ENCODE data around the gene USP4. TPM values are rescaled to one million over a fixed set of nuclear protein-coding genes. Genes with fewer than 3 reads are reported as not detected.
A peak's percentile ranks its signal among the peaks of the same experiment; 100 is the strongest.

Gene USP4
- total and polyA plus RNA-seq, 12 donors: 14.2 to 71.0 (median 41.2) TPM

DNA sequence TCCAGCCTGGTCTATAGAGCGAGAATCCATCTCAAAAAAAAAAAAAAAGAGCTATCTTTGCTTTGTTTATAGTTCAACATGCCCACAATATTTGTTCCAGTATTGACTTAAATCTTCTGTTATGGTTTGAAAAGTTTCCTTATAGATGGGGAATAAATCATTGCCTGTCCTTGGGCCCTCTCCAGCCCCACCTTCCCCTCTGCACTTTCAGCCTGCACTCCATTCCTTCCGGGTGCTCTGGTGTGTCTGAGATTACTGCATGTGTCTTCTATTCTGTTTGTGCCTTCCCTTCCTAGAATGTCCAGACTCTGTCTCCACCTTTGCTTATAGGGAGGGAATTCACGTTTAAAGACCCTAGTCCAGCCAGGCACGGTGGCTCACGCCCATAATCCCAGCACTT is 43.5 kb upstream of the USP4 start:
- Histone ChIP-seq H3K4me3 (no peak overlapping the region), H3K4me1 (replicated peaks in 1 of 2) (peaks cover 4 to 49% of the 10 kb centered on the region in 2 donors), H3K27ac (peak overlapping the region in 1 of 5 donors; percentile 7), H3K27me3 (no peaks in the 10 kb centered on the region), H3K36me3 (replicated peaks in 1 of 2) (no peaks in the 10 kb centered on the region), H3K9me3 (replicated peaks in 1 of 3) (no peaks in the 10 kb centered on the region)
- WGBS, 4 donors: 56 to 58% (median 57%) methylated on average over 5 of the region's 5 CpGs
- intact Hi-C loops (cut with DNase I): no loop called here
- no peak for DNase-seq
- TF ChIP-seq, protein P1, sequence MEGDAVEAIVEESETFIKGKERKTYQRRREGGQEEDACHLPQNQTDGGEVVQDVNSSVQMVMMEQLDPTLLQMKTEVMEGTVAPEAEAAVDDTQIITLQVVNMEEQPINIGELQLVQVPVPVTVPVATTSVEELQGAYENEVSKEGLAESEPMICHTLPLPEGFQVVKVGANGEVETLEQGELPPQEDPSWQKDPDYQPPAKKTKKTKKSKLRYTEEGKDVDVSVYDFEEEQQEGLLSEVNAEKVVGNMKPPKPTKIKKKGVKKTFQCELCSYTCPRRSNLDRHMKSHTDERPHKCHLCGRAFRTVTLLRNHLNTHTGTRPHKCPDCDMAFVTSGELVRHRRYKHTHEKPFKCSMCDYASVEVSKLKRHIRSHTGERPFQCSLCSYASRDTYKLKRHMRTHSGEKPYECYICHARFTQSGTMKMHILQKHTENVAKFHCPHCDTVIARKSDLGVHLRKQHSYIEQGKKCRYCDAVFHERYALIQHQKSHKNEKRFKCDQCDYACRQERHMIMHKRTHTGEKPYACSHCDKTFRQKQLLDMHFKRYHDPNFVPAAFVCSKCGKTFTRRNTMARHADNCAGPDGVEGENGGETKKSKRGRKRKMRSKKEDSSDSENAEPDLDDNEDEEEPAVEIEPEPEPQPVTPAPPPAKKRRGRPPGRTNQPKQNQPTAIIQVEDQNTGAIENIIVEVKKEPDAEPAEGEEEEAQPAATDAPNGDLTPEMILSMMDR (IDR thresholded peaks at IDR 0.05): no peak
- no peak for TF ChIP-seq POLR2A (IDR thresholded peaks at IDR 0.05)

DNA sequence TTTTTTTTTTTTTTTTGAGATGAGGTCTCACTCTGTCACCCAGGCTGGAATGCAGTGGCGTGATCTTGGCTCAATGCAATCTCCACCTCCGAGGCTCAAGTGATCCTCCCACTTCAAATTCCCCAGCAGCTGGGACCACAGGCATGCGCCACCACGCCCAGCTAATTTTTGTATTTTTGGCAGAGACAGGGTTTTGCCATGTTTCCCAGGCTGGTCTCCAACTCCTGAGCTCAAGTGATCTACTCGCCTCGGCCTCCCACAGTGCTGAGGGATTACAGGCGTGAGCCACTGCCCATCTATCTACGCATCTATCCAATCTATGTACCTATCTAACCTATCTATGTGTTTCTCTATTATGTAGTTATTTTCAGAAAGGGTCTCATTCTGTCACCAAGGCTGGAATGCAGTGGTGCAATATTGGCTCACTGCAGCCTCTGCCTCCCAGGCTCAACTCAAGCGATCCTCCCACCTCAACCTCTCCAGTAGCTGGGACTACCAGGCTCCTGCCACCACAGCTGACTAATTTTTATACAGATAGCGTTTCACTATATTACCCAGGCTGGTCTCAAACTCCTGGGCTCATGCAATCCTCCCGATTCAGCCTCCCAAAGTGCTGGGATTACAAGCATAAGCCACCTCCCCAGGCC is 38.5 kb upstream of the USP4 start:
- intact Hi-C loops (cut with DNase I): no loop called here

DNA sequence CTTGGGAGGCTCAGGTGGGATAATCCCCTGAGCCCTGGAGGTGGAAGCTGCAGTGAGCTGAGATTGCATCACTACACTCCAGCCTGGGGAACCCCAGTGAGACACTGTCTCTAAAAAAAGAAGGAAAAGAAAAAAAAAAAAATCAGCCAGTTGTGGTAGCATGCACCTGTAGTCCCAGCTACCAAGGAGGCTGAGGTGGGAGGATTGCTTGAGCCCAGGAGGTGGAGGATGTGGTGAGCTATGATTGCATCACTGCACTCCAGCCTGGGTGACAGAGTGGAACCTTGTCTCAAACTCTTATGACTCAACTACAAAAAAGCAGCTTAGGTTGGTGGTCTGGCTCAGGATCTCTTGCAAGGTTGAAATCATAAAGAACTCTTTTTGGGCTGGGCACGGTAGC is 37.6 kb upstream of the USP4 start:
- Histone ChIP-seq H3K27me3 (no peaks in the 10 kb centered on the region), H3K9me3 (replicated peaks in 1 of 3) (no peaks in the 10 kb centered on the region), H3K4me3 (no peak overlapping the region), H3K36me3 (replicated peaks in 1 of 2) (peaks cover 0 to 30% of the 10 kb centered on the region in 2 donors), H3K27ac (peak overlapping the region in 1 of 5 donors; percentile 27), H3K4me1 (replicated peaks in 1 of 2) (peaks cover 0 to 22% of the 10 kb centered on the region in 2 donors)
- no peak for TF ChIP-seq POLR2A (IDR thresholded peaks at IDR 0.05)
- TF ChIP-seq, protein P1 (IDR thresholded peaks at IDR 0.05): no peak
- intact Hi-C loops (cut with DNase I): no loop called here
- 85 to 100% (median 88%) methylated on average over 1 of the region's 1 CpG for WGBS, 4 donors
- DNase-seq: no peak

More for the DNA sequence above, 38.5 kb upstream of the USP4 start:
- WGBS, 4 donors: 81 to 85% (median 82%) methylated on average over 11 of the region's 11 CpGs
- Histone ChIP-seq H3K4me1 (replicated peaks in 1 of 2) (peaks cover 0 to 23% of the 10 kb centered on the region in 2 donors), H3K27ac (no peak overlapping the region), H3K9me3 (replicated peaks in 1 of 3) (no peaks in the 10 kb centered on the region), H3K27me3 (no peaks in the 10 kb centered on the region), H3K4me3 (no peak overlapping the region), H3K36me3 (replicated peaks in 1 of 2) (peaks cover 0 to 21% of the 10 kb centered on the region in 2 donors)
- DNase-seq: peak in 1 of 7 donors; percentile 41
- TF ChIP-seq POLR2A (IDR thresholded peaks at IDR 0.05): no peak
- TF ChIP-seq, protein P1 (IDR thresholded peaks at IDR 0.05): no peak

DNA sequence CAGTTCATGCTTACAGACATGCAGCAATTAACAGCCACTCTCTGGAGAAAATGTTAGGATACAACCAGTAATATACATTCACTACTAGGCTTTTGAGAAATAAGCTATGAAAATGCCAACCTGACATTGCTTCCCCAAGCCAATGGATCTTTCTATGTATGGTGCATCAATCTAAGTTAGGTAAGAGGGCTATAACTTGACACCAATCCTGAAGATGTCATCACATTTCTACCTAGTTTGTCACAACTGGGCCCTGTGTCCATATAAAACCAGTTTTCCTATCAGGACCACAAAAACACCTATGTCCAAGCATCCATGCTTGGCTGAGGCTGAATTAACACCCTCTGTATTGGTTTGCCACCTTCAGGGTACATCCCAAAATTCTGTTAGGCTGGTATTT is 32.1 kb upstream of the USP4 start:
- peaks cover 0 to 70% of the 10 kb centered on the region in 2 donors for H3K36me3 ChIP-seq (replicated peaks in 1 of 2)
- no peaks in the 10 kb centered on the region for H3K27me3 ChIP-seq
- no peaks in the 10 kb centered on the region for H3K9me3 ChIP-seq (replicated peaks in 1 of 3)
- no peak overlapping the region for H3K4me3 ChIP-seq
- no peak for DNase-seq
- no peak overlapping the region for H3K27ac ChIP-seq
- peaks cover 8 to 19% of the 10 kb centered on the region in 2 donors for H3K4me1 ChIP-seq (replicated peaks in 1 of 2)
- TF ChIP-seq POLR2A (IDR thresholded peaks at IDR 0.05): no peak
- TF ChIP-seq, protein P1 (IDR thresholded peaks at IDR 0.05): no peak
- intact Hi-C loops (cut with DNase I): no loop called here
